HepG2 (cell line): ENCODE data around the gene CLEC20A. TPM values are rescaled to one million over a fixed set of nuclear protein-coding genes. Genes with fewer than 3 reads are reported as not detected.
A peak's percentile ranks its signal among the peaks of the same experiment; 100 is the strongest.

Experiments used
- ARID2 ChIP-seq: sonication (generic); formaldehyde crosslinking; IDR thresholded peaks from 2 replicates; pipeline ENCODE4 v1.8.1; 2022; ENCODE audit warnings: mild to moderate bottlenecking, missing genetic modification reagents, borderline replicate concordance
- CHCHD3 ChIP-seq: sonication (generic); formaldehyde crosslinking; IDR thresholded peaks from 2 replicates; pipeline ENCODE4 v1.8.0; 2022; ENCODE audit warnings: mild to moderate bottlenecking, missing genetic modification reagents, moderate library complexity
- EEA1 ChIP-seq: sonication (generic); formaldehyde crosslinking; IDR thresholded peaks from 2 replicates; pipeline ENCODE4 v1.5.1; 2020; ENCODE audit warnings: mild to moderate bottlenecking, missing genetic modification reagents, borderline replicate concordance
- IKZF4 ChIP-seq: sonication (generic); formaldehyde crosslinking; IDR thresholded peaks from 2 replicates; pipeline ENCODE4 v1.5.1; 2020; ENCODE audit warnings: borderline replicate concordance, mild to moderate bottlenecking, low read depth, missing genetic modification reagents; ENCODE audit errors: not compliant biosample characterization
- NCOA5 ChIP-seq: sonication (generic); formaldehyde crosslinking; IDR thresholded peaks from 2 replicates; pipeline ENCODE4 v1.4.0; 2020; ENCODE audit warnings: missing genetic modification reagents
- NFATC3 ChIP-seq: sonication (generic); formaldehyde crosslinking; IDR thresholded peaks from 2 replicates; pipeline ENCODE4 v1.5.1; 2020; ENCODE audit warnings: mild to moderate bottlenecking, missing genetic modification reagents
- ZNF292 ChIP-seq: sonication (generic); formaldehyde crosslinking; IDR thresholded peaks from 2 replicates; pipeline ENCODE4 v1.8.1; 2022; ENCODE audit warnings: mild to moderate bottlenecking, low read depth, missing genetic modification reagents, borderline replicate concordance
- ZNF501 ChIP-seq: sonication (generic); formaldehyde crosslinking; IDR thresholded peaks from 2 replicates; pipeline ENCODE4 v1.5.1; 2020; ENCODE audit warnings: mild to moderate bottlenecking, moderate library complexity, missing genetic modification reagents
- ZNF781 ChIP-seq: sonication (generic); formaldehyde crosslinking; IDR thresholded peaks from 2 replicates; pipeline ENCODE4 v1.5.1; 2020; ENCODE audit warnings: borderline replicate concordance, mild to moderate bottlenecking, missing genetic modification reagents; ENCODE audit errors: not compliant biosample characterization
- polyA plus RNA-seq, 8 experiments: library from polyadenylated mRNA; depleted of rRNA in 3 of 8; stranded (reverse) in 7 of 8; unstranded in 1 of 8; fragments of >200 nt; fragmentation: Illumina TruSeq in 4 of 8; extraction: Trizol in 4 of 8; gene quantifications; 2 replicates each; pipeline versions ENCODE4 v1.2.1 to v1.2.3, GENCODE V29; 2011 to 2016; ENCODE audit warnings: low read depth in 4 of 8, missing spikeins in 1 of 8, mixed read lengths in 1 of 8; ENCODE audit not compliant: insufficient read depth in 1 of 8
- total RNA-seq, 5 experiments: library from RNA; depleted of rRNA; stranded (reverse); fragments of >200 nt; fragmentation: Illumina TruSeq; extraction: Trizol; gene quantifications; 2 replicates each; pipeline ENCODE4 v1.2.3, GENCODE V29; 2016; ENCODE audit warnings: low read depth in 1 of 5
- TF ChIP-seq, protein P1 (sequence below): IDR thresholded peaks from 2 replicates; pipeline ENCODE4 v1.6.1; 2016; ENCODE audit warnings: control low read depth
- TF ChIP-seq, protein P2 (sequence below): sonication (generic); formaldehyde crosslinking; IDR thresholded peaks from 2 replicates; pipeline ENCODE4 v1.9.0; 2021; ENCODE audit warnings: missing genetic modification reagents, borderline replicate concordance
- TF ChIP-seq, protein P3 (sequence below): sonication (generic); formaldehyde crosslinking; IDR thresholded peaks from 2 replicates; pipeline ENCODE4 v1.4.0; 2020; ENCODE audit warnings: missing genetic modification reagents, mild to moderate bottlenecking, borderline replicate concordance
- TF ChIP-seq, protein P4 (sequence below): sonication (generic); formaldehyde crosslinking; IDR thresholded peaks from 2 replicates; pipeline ENCODE4 v1.8.1; 2023; ENCODE audit warnings: mild to moderate bottlenecking, inconsistent platforms, moderate library complexity, missing genetic modification reagents, borderline replicate concordance
- TF ChIP-seq, protein P5 (sequence below): sonication (generic); formaldehyde crosslinking; IDR thresholded peaks from 2 replicates; pipeline ENCODE4 v1.5.1; 2020; ENCODE audit warnings: mild to moderate bottlenecking, missing genetic modification reagents

The CLEC20A gene
- total and polyA plus RNA-seq, 2 of the 13 experiments (the other 11 are each of a cell fraction or from before 2014, with no cell fraction given), result not detected

DNA sequence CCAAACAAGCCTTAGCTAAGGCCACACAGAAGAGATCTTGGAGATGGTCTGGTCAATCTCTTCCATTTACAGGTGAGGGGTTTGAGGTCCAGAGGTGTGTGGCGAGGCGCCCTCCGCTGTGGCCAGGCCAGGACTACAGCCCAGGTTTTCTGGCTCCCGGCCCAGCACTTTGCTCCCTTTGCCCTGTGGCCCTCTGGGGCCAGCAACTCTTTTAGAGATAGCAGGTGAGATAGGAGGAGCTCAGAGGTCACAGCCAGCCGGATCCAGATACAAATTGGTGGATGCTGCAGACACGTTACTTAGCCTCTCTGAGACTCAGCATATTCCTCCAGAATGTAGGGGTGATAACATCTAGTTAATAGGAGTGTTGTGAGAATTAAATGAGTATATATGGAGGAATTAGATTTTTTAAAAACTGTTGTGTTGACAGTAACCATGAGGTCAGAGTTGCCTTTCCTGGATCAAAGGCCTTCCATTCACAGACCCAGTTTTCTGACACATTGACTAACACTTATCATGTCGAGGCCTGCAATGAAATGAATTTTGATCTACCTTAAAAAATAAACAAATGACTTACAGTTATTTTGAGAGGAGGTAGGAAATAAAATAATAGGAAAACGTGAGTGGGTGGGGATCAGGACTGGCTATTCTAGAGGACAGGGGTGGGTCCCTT is 32.7 kb upstream of the CLEC20A start (continued):
- TF ChIP-seq, protein P1, sequence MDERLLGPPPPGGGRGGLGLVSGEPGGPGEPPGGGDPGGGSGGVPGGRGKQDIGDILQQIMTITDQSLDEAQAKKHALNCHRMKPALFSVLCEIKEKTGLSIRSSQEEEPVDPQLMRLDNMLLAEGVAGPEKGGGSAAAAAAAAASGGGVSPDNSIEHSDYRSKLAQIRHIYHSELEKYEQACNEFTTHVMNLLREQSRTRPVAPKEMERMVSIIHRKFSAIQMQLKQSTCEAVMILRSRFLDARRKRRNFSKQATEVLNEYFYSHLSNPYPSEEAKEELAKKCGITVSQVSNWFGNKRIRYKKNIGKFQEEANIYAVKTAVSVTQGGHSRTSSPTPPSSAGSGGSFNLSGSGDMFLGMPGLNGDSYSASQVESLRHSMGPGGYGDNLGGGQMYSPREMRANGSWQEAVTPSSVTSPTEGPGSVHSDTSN (CRISPR knock-in tag), result no peak
- no peak for TF ChIP-seq NCOA5
- no peak for TF ChIP-seq IKZF4 (CRISPR knock-in tag)
- TF ChIP-seq, protein P2, sequence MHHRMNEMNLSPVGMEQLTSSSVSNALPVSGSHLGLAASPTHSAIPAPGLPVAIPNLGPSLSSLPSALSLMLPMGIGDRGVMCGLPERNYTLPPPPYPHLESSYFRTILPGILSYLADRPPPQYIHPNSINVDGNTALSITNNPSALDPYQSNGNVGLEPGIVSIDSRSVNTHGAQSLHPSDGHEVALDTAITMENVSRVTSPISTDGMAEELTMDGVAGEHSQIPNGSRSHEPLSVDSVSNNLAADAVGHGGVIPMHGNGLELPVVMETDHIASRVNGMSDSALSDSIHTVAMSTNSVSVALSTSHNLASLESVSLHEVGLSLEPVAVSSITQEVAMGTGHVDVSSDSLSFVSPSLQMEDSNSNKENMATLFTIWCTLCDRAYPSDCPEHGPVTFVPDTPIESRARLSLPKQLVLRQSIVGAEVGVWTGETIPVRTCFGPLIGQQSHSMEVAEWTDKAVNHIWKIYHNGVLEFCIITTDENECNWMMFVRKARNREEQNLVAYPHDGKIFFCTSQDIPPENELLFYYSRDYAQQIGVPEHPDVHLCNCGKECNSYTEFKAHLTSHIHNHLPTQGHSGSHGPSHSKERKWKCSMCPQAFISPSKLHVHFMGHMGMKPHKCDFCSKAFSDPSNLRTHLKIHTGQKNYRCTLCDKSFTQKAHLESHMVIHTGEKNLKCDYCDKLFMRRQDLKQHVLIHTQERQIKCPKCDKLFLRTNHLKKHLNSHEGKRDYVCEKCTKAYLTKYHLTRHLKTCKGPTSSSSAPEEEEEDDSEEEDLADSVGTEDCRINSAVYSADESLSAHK (CRISPR knock-in tag), result no peak
- no peak for TF ChIP-seq ZNF501
- TF ChIP-seq ZNF292 (CRISPR knock-in tag), result peak; percentile 52; the same call in 1 of the 2 replicates
- TF ChIP-seq, protein P3, sequence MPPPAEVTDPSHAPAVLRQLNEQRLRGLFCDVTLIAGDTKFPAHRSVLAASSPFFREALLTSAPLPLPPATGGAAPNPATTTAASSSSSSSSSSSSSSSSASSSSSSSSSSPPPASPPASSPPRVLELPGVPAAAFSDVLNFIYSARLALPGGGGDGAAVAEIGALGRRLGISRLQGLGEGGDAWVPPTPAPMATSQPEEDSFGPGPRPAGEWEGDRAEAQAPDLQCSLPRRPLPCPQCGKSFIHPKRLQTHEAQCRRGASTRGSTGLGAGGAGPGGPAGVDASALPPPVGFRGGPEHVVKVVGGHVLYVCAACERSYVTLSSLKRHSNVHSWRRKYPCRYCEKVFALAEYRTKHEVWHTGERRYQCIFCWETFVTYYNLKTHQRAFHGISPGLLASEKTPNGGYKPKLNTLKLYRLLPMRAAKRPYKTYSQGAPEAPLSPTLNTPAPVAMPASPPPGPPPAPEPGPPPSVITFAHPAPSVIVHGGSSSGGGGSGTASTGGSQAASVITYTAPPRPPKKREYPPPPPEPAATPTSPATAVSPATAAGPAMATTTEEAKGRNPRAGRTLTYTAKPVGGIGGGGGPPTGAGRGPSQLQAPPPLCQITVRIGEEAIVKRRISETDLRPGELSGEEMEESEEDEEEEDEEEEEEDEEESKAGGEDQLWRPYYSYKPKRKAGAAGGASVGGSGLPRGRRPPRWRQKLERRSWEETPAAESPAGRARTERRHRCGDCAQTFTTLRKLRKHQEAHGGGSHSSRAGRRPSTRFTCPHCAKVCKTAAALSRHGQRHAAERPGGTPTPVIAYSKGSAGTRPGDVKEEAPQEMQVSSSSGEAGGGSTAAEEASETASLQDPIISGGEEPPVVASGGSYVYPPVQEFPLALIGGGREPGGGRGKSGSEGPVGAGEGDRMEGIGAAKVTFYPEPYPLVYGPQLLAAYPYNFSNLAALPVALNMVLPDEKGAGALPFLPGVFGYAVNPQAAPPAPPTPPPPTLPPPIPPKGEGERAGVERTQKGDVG (CRISPR knock-in tag), result no peak
- no peak for TF ChIP-seq ZNF781 (CRISPR knock-in tag)
- TF ChIP-seq, protein P4, sequence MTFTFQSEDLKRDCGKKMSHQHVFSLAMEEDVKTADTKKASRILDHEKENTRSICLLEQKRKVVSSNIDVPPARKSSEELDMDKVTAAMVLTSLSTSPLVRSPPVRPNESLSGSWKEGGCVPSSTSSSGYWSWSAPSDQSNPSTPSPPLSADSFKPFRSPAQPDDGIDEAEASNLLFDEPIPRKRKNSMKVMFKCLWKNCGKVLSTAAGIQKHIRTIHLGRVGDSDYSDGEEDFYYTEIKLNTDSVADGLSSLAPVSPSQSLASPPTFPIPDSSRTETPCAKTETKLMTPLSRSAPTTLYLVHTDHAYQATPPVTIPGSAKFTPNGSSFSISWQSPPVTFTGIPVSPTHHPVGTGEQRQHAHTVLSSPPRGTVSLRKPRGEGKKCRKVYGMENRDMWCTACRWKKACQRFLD (CRISPR knock-in tag), result no peak
- no peak for TF ChIP-seq EEA1
- no peak for TF ChIP-seq CHCHD3 (CRISPR knock-in tag)
- TF ChIP-seq NFATC3, result no peak
- TF ChIP-seq, protein P5, sequence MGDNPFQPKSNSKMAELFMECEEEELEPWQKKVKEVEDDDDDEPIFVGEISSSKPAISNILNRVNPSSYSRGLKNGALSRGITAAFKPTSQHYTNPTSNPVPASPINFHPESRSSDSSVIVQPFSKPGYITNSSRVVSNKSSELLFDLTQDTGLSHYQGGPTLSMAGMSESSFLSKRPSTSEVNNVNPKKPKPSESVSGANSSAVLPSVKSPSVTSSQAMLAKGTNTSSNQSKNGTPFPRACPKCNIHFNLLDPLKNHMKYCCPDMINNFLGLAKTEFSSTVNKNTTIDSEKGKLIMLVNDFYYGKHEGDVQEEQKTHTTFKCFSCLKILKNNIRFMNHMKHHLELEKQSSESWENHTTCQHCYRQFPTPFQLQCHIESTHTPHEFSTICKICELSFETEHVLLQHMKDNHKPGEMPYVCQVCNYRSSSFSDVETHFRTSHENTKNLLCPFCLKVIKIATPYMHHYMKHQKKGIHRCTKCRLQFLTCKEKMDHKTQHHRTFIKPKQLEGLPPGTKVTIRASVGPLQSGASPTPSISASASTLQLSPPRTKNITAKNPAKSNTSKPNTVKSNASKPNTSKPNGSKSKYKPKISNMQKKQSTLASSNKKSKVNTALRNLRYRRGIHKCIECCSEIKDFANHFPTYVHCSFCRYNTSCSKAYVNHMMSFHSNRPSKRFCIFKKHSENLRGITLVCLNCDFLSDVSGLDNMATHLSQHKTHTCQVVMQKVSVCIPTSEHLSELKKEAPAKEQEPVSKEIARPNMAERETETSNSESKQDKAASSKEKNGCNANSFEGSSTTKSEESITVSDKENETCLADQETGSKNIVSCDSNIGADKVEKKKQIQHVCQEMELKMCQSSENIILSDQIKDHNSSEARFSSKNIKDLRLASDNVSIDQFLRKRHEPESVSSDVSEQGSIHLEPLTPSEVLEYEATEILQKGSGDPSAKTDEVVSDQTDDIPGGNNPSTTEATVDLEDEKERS (CRISPR knock-in tag), result no peak
- no peak for TF ChIP-seq ARID2
